ENCODE data around the gene KCNK5. TPM values are rescaled to one million over a fixed set of nuclear protein-coding genes. Genes with fewer than 3 reads are reported as not detected.

KCNK5 gene
- total RNA-seq, 2 experiments from 2014 or later = 4.2 to 4.8 TPM

GRCh38 chr6:39188571-39188970 is 40.7 kb downstream of the KCNK5 start:
- H3K4me1 Mint-ChIP-seq = peaks cover 16% of the 10 kb centered on the region
- no peak overlapping the region for H3K4me3 Mint-ChIP-seq
- no peaks in the 10 kb centered on the region for H3K9me3 Mint-ChIP-seq
- H3K27ac Mint-ChIP-seq = no peak overlapping the region
- peaks cover 3% of the 10 kb centered on the region for H3K36me3 Mint-ChIP-seq (ENCODE audit: low read depth)
- POLR2A ChIA-PET = no interaction called here
- CTCF ChIA-PET = no interaction called here
- DNase-seq = peak; percentile 13
- H3K27me3 Mint-ChIP-seq = no peaks in the 10 kb centered on the region

DNA sequence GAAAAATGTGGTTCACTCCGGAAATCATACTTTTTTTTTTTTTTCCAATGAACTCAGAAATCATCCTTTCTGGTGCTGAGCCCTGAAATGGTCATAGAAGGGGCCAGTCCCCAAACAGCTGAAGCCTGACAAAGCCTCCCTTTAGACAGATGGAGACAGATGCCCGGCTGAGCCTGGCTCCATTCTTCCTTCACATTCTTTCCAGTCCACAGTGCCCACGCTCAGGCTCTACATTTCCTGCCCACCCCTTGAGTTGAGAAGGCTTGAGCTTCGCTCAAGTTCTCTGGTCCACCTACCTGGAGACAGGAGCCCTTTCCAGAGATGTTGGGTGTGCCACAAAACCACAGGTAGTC is 41.2 kb downstream of the KCNK5 start:
- H3K9me3 Mint-ChIP-seq = no peaks in the 10 kb centered on the region
- DNase-seq = no peak
- CTCF ChIA-PET = no interaction called here
- no peak overlapping the region for H3K27ac Mint-ChIP-seq
- H3K4me3 Mint-ChIP-seq = no peak overlapping the region
- POLR2A ChIA-PET = no interaction called here
- H3K36me3 Mint-ChIP-seq (ENCODE audit: low read depth) = peaks cover 3% of the 10 kb centered on the region
- H3K4me1 Mint-ChIP-seq = peaks cover 16% of the 10 kb centered on the region
- no peaks in the 10 kb centered on the region for H3K27me3 Mint-ChIP-seq

DNA sequence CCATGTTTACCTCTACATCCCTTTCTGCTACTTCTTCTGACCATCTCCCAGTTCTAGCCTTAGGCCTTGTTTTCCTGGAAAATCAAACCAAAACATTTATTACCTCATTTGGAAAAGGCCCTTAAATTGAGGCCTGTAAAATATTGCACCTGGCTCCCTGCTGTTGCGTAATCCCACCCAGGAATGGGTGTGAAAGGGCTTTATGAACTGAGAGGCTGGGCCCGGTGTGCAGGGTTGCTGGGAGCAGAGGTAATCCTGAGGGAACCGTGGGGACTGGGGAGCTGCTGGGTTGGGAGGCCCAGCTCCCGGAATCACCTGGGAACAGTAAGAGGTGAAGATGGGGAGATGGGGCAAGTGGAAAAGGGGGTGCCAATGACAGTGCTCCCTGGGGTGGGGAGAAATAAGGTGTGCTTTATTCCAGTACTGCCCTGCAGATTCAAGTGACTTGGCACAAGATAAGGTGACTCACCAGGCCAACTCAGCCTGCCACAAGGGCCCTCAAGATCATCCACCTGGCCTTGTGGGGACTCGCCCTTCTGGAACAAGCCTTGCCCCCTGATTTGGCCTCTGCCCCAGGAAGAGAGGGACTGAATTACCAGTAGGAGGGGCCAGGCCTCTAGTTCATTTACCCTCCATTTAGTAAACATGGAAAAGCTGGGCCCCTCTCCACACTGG is 44.2 kb downstream of the KCNK5 start:
- ChIA-PET POLR2A (no interaction called here), CTCF (no interaction called here)
- Mint-ChIP-seq H3K4me3 (no peak overlapping the region), H3K9me3 (no peaks in the 10 kb centered on the region), H3K27ac (no peak overlapping the region), H3K4me1 (peaks cover 16% of the 10 kb centered on the region), H3K27me3 (no peaks in the 10 kb centered on the region), H3K36me3 (ENCODE audit: low read depth) (no peaks in the 10 kb centered on the region)
- no peak for DNase-seq

DNA sequence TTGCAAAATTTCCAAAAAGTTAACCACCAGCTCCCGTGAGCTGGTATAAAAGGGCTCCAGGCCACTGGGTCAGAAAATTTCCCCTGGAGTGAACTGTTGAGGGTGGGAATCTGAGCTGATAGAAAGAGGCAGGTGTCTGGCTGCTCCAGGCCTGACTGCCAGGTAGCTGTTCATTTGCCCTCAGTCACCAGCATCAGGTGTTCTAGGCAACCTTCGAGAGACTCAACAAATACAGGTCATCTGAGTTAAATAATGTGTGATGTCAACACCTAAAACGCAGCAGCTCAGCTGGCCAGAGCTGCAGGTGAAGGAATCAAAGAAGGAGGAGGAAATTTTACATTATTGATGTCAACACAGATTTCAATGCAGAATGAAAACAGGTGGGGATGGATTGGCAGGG is 46.7 kb downstream of the KCNK5 start:
- no peak overlapping the region for H3K4me3 Mint-ChIP-seq
- H3K9me3 Mint-ChIP-seq = peaks cover 2% of the 10 kb centered on the region
- no peak overlapping the region for H3K27ac Mint-ChIP-seq
- H3K27me3 Mint-ChIP-seq = no peaks in the 10 kb centered on the region
- ChIA-PET POLR2A (no interaction called here), CTCF (interaction anchor here (0.8 to 1.0 kb wide), 2 partner anchors 8 to 16 kb away, joined by 3 to 7 read pairs; no protein-coding TSS in a partner anchor)
- DNase-seq = no peak
- H3K36me3 Mint-ChIP-seq (ENCODE audit: low read depth) = no peaks in the 10 kb centered on the region
- H3K4me1 Mint-ChIP-seq = no peaks in the 10 kb centered on the region

GRCh38 chr6:39181826-39182225 is 47.4 kb downstream of the KCNK5 start:
- H3K27ac Mint-ChIP-seq = no peak overlapping the region
- DNase-seq = no peak
- H3K36me3 Mint-ChIP-seq (ENCODE audit: low read depth) = no peaks in the 10 kb centered on the region
- ChIA-PET CTCF (interaction anchor here (1.0 kb wide), 1 partner anchor 15 kb away, joined by 7 read pairs; no protein-coding TSS in a partner anchor), POLR2A (no interaction called here)
- H3K9me3 Mint-ChIP-seq = peaks cover 7% of the 10 kb centered on the region
- H3K27me3 Mint-ChIP-seq = no peaks in the 10 kb centered on the region
- H3K4me1 Mint-ChIP-seq = no peaks in the 10 kb centered on the region
- H3K4me3 Mint-ChIP-seq = no peak overlapping the region

DNA sequence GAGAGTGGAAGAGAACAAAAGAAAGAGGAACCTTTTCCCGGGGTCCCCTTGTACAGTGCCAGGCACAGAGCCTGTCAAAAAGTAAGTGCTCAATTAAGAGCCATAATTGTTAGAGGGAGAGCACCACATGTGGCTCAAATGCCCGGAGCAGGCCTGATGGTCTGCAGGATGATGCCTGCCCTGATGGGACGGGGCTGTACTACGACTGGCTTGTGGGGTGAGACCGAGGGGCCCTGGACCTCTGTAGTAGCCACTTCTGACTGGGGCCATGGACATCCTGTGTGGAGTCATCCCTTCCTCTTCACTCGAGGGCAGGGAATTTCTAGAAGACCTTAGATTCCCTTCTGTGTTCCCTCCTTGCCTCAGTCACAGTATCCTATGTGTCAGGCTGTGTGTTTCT is 47.9 kb downstream of the KCNK5 start:
- H3K27ac Mint-ChIP-seq = no peak overlapping the region
- peaks cover 8% of the 10 kb centered on the region for H3K9me3 Mint-ChIP-seq
- ChIA-PET POLR2A (no interaction called here), CTCF (no interaction called here)
- H3K27me3 Mint-ChIP-seq = no peaks in the 10 kb centered on the region
- no peaks in the 10 kb centered on the region for H3K36me3 Mint-ChIP-seq (ENCODE audit: low read depth)
- no peaks in the 10 kb centered on the region for H3K4me1 Mint-ChIP-seq
- DNase-seq = no peak
- H3K4me3 Mint-ChIP-seq = no peak overlapping the region

DNA sequence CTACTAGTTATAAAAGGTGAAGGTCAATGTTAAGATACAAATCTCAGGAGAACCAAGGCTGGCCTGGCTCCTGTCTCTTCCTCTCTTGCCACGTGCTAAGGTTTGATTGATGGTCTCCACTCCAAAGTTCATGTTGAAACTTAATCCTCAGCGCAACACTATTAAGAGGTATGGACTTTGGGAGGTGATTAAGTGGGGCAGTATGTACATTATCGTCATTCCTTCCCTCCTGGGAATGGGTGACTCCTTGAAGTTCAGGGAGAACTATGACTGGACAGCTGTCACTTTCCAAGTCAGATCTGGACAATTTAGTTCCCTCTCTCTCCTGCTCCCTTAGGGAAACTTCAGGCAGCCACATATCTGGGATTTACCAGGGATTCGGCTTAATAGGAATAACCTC is 50.5 kb downstream of the KCNK5 start:
- CTCF ChIA-PET = no interaction called here
- Mint-ChIP-seq H3K27me3 (no peaks in the 10 kb centered on the region), H3K27ac (no peak overlapping the region), H3K4me1 (no peaks in the 10 kb centered on the region), H3K4me3 (no peak overlapping the region), H3K9me3 (peaks cover 11% of the 10 kb centered on the region), H3K36me3 (ENCODE audit: low read depth) (no peaks in the 10 kb centered on the region)
- POLR2A ChIA-PET = no interaction called here
- DNase-seq = no peak

GRCh38 chr6:39178235-39178634 is 51.0 kb downstream of the KCNK5 start:
- H3K36me3 Mint-ChIP-seq (ENCODE audit: low read depth) = no peaks in the 10 kb centered on the region
- peaks cover 11% of the 10 kb centered on the region for H3K9me3 Mint-ChIP-seq
- CTCF ChIA-PET = no interaction called here
- no peak overlapping the region for H3K27ac Mint-ChIP-seq
- no peaks in the 10 kb centered on the region for H3K4me1 Mint-ChIP-seq
- no peak for DNase-seq
- no peaks in the 10 kb centered on the region for H3K27me3 Mint-ChIP-seq
- no peak overlapping the region for H3K4me3 Mint-ChIP-seq
- POLR2A ChIA-PET = no interaction called here

DNA sequence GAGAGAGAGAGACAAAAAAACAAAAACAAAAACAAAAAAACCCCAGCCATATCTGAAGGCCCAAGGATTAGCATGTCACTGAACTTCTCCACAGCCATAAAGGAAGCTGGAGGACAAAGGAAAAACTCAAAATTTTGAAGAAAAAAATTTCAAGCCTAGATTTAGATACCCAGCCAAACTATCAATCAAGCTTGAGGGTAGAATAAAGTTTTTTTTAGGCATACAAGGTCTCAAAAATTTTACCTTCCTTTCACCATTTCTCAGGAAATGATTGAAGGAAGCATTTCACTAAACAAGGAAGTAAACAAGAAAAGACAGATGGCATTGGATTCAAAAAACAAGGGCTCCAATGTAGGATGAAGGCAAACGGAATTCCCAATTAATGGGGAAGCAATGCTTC is 52.1 kb downstream of the KCNK5 start:
- Mint-ChIP-seq H3K4me3 (no peak overlapping the region), H3K4me1 (no peaks in the 10 kb centered on the region), H3K36me3 (ENCODE audit: low read depth) (no peaks in the 10 kb centered on the region), H3K9me3 (peaks cover 11% of the 10 kb centered on the region), H3K27me3 (no peaks in the 10 kb centered on the region), H3K27ac (no peak overlapping the region)
- CTCF ChIA-PET = no interaction called here
- POLR2A ChIA-PET = no interaction called here
- DNase-seq = no peak

DNA sequence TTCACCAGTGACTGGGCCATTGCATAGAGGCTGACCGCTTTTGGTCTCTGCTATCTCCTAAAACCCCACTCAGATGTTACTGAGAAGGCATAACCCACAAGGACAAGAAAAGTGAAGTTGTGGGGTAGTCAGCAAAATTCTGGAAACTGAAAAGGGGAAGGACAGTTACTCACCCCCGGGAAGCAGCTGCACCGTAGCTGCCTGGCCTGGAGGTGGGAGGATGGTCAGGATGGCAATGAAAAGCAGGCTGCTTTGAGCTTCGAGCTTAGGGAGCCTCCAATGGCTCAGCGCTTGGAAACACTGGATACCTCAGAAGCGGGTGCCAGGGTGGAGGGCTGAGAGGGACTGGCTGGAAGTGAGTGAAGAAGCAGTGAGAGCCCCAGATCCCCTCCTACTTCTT is 56.0 kb downstream of the KCNK5 start:
- CTCF ChIA-PET = interaction anchor here (0.9 kb wide), 1 partner anchor 17 kb away, joined by 3 read pairs; no protein-coding TSS in a partner anchor
- no peak overlapping the region for H3K4me3 Mint-ChIP-seq
- no peaks in the 10 kb centered on the region for H3K36me3 Mint-ChIP-seq (ENCODE audit: low read depth)
- POLR2A ChIA-PET = no interaction called here
- no peaks in the 10 kb centered on the region for H3K27me3 Mint-ChIP-seq
- H3K27ac Mint-ChIP-seq = no peak overlapping the region
- H3K4me1 Mint-ChIP-seq = no peaks in the 10 kb centered on the region
- DNase-seq = no peak
- H3K9me3 Mint-ChIP-seq = peaks cover 11% of the 10 kb centered on the region

DNA sequence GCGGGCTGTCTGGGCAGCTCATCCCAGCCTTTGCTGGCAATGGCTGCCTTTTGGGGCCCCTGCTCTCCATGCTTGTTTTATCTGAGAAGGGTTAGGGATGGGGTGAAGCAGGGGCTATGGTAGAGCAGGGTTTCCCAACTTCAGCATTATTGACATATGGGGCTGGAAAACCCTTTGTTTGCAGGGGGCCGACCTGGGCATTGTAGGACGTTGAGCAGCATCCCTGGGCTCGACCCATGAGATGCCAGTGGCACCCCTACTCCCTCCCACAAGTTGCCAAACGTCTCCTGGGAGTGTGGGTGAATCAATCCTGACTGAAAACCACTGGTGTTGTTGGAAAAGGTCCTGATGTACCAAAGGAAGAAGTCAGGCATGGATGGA is 56.9 kb downstream of the KCNK5 start:
- peaks cover 7% of the 10 kb centered on the region for H3K9me3 Mint-ChIP-seq
- H3K27ac Mint-ChIP-seq = no peak overlapping the region
- CTCF ChIA-PET = interaction anchor here (0.9 to 9.7 kb wide), 3 partner anchors 18 to 137 kb away, joined by 3 to 91 read pairs (median 4); no protein-coding TSS in a partner anchor
- no peak overlapping the region for H3K4me3 Mint-ChIP-seq
- no peaks in the 10 kb centered on the region for H3K4me1 Mint-ChIP-seq
- POLR2A ChIA-PET = no interaction called here
- H3K36me3 Mint-ChIP-seq (ENCODE audit: low read depth) = no peaks in the 10 kb centered on the region
- H3K27me3 Mint-ChIP-seq = no peaks in the 10 kb centered on the region
- DNase-seq = no peak

DNA sequence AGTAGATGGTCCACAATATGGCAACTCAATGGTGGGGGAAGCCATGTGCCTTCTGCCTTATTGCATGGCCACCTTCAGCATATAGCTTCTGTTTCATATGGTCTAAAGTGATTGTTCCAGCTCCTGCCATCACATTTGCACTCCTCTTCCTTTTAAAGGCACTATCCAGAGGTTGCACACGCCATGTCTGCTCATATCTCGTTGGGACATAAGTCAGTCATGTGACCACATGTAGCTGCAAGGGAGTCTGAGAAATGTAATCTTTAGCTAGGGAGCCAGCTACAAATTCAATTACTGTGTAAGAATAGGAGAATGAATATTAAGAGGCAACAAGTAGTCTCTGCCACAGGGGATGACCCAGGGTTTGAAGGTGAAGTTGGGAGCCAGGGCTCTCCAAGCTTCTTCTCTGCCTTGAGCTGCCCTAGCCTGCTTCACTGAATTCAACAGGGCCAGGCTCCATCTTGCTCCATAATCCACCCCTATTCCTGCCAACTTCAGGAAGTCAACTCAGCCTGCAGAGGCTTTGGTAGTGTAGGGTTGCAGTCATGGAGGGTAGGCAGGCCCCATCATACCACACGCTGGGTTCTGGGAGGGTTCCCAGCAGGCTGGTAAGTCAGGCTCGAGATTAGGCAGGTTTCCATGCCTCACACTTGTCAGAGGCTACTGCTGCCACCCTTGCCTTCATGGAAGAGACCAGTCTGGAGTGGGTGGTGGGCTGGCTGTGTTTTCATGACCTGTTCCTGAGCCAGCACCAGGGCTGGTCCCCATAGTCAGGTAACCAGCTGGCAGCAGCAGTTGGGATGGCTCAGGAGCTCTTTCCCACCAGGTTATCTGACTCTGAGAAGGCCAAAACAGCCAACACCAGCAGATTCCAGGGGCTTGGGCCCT is 57.5 kb downstream of the KCNK5 start:
- Mint-ChIP-seq H3K4me1 (peaks cover under 1% of the 10 kb centered on the region), H3K27me3 (no peaks in the 10 kb centered on the region), H3K9me3 (peaks cover 3% of the 10 kb centered on the region), H3K36me3 (ENCODE audit: low read depth) (no peaks in the 10 kb centered on the region), H3K4me3 (no peak overlapping the region), H3K27ac (no peak overlapping the region)
- DNase-seq = no peak
- POLR2A ChIA-PET = no interaction called here
- CTCF ChIA-PET = interaction anchor here (0.8 to 9.7 kb wide), 5 partner anchors 15 to 139 kb away, joined by 3 to 91 read pairs (median 4); no protein-coding TSS in a partner anchor

GRCh38 chr6:39170860-39171259 is 58.4 kb downstream of the KCNK5 start:
- H3K27ac Mint-ChIP-seq = no peak overlapping the region
- ChIA-PET CTCF (interaction anchor here (0.8 to 9.7 kb wide), 4 partner anchors 16 to 140 kb away, joined by 3 to 91 read pairs (median 4); no protein-coding TSS in a partner anchor), POLR2A (no interaction called here)
- no peaks in the 10 kb centered on the region for H3K36me3 Mint-ChIP-seq (ENCODE audit: low read depth)
- DNase-seq = no peak
- H3K4me3 Mint-ChIP-seq = no peak overlapping the region
- H3K9me3 Mint-ChIP-seq = peaks cover 2% of the 10 kb centered on the region
- H3K27me3 Mint-ChIP-seq = no peaks in the 10 kb centered on the region
- peaks cover 5% of the 10 kb centered on the region for H3K4me1 Mint-ChIP-seq
